ENCODE measurements around the gene SCAPER.

- TF ChIP-seq CTCF (IDR thresholded peaks at IDR 0.05; ENCODE audit: insufficient read depth, low read length) (no peak), GABPA (IDR thresholded peaks at IDR 0.05; ENCODE audit: low read depth) (no peak), REST (IDR thresholded peaks at IDR 0.05; ENCODE audit: insufficient replicate concordance, low read depth) (no peak), POLR2AphosphoS5 (IDR thresholded peaks at IDR 0.05; ENCODE audit: low read depth) (no peak), SPI1 (IDR thresholded peaks at IDR 0.05; ENCODE audit: borderline replicate concordance, low read depth) (no peak)
Measured at GRCh38 chr15:76320012-76320411, 585.1 kb downstream of the SCAPER start.

All from HL-60 (cell line).